Loucy (cell line): ENCODE data around the gene ZNRF3.

Experiments
- H2AFZ ChIP-seq: fragments of 200-600 bp; sonication (generic); 2 replicates; pipeline ENCODE4 v1.6.0; 2016; ENCODE audit warnings: antibody characterized with exemption, mild to moderate bottlenecking, low read length, moderate library complexity
- H3F3A ChIP-seq: fragments of 200-600 bp; 2 replicates; pipeline ENCODE4 v1.6.0; 2016; ENCODE audit warnings: antibody characterized with exemption, low read depth, mild to moderate bottlenecking
- H3K27me3 ChIP-seq: fragments of 200-600 bp; sonication (generic); 2 replicates; pipeline ENCODE4 v1.6.1; 2014; ENCODE audit warnings: low read length, mild to moderate bottlenecking; ENCODE audit not compliant: insufficient read depth, poor library complexity, severe bottlenecking
- H3K36me3 ChIP-seq: fragments of 200-600 bp; sonication (generic); 2 replicates; pipeline ENCODE4 v1.6.1; 2016; ENCODE audit warnings: low read length; ENCODE audit not compliant: insufficient read depth
- H3K4me1 ChIP-seq: fragments of 200-600 bp; sonication (generic); 2 replicates; pipeline ENCODE4 v1.5.1; 2014; ENCODE audit warnings: low read length, mild to moderate bottlenecking; ENCODE audit not compliant: insufficient read depth, poor library complexity, severe bottlenecking
- H3K4me2 ChIP-seq: fragments of 200-600 bp; sonication (generic); 2 replicates; pipeline ENCODE4 v1.6.0; 2014; ENCODE audit warnings: antibody characterized with exemption, low read length, low read depth, mild to moderate bottlenecking; ENCODE audit not compliant: poor library complexity, severe bottlenecking
- H3K4me3 ChIP-seq: fragments of 200-600 bp; sonication (generic); 2 replicates; pipeline ENCODE4 v1.5.1; 2014; ENCODE audit warnings: low read length, mild to moderate bottlenecking, mixed read lengths; ENCODE audit not compliant: poor library complexity, severe bottlenecking
- H3K79me2 ChIP-seq: fragments of 200-600 bp; sonication (generic); 2 replicates; pipeline ENCODE4 v1.6.1; 2014; ENCODE audit warnings: low read length; ENCODE audit not compliant: insufficient read depth
- H3K9ac ChIP-seq: fragments of 200-600 bp; sonication (generic); 2 replicates; pipeline ENCODE4 v1.6.0; 2014; ENCODE audit warnings: mild to moderate bottlenecking, low read depth, low read length, moderate library complexity; ENCODE audit not compliant: poor library complexity, severe bottlenecking
- H3K9me2 ChIP-seq: fragments of 200-600 bp; sonication (generic); replicated peaks from 2 replicates; pipeline ENCODE4 v1.6.1; 2016; ENCODE audit warnings: low read depth, low read length, mixed read lengths
- H3K9me3 ChIP-seq: fragments of 200-600 bp; sonication (generic); 2 replicates; pipeline ENCODE4 v1.6.1; 2014; ENCODE audit warnings: mild to moderate bottlenecking, antibody characterized with exemption, low read length, low read depth; ENCODE audit not compliant: insufficient read depth
- H4K20me1 ChIP-seq: fragments of 200-600 bp; sonication (generic); 2 replicates; pipeline ENCODE4 v1.6.0; 2014; ENCODE audit warnings: antibody characterized with exemption, low read length, mild to moderate bottlenecking; ENCODE audit not compliant: insufficient read depth, poor library complexity, severe bottlenecking
- EZH2phosphoT487 ChIP-seq: fragments of 200-600 bp; IDR thresholded peaks from 2 replicates; pipeline ENCODE4 v1.6.1; 2018; ENCODE audit warnings: antibody characterized with exemption, mild to moderate bottlenecking, moderate library complexity, borderline replicate concordance
- TF ChIP-seq, protein P1 (sequence below): fragments of 200-600 bp; sonication (generic); conservative IDR thresholded peaks from 2 replicates; pipeline ENCODE4 v1.5.1; 2014; ENCODE audit warnings: mild to moderate bottlenecking, antibody characterized with exemption, low read length

The ZNRF3 gene

DNA sequence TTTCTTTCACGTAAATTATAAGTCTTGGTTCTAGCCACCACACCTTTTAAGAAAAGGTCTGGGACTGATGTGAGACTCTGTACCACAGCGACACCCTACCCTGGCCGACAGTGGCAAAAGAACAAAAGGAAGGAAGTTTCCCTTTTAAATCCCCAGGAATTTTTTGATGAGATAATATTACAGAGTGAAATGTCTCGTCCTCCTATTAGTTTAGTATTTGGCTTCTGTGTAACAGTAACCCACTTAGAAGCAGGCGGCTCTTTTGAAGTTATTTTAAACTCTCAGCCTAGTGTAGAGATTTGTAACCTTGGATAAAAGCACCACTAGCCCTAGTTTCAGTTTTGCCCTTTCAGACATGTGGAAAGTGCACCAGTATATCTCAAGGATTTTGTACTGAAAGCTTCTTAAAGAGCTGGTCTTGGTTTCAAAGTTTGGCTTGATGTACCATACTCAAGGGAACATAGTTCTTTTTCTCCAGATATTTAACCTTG is 94.2 kb downstream of the ZNRF3 start:
- no peaks in the 10 kb centered on the region for H4K20me1 ChIP-seq
- H3K4me1 ChIP-seq, result peaks cover 11% of the 10 kb centered on the region
- no peaks in the 10 kb centered on the region for H3K36me3 ChIP-seq
- no peak overlapping the region for H2AFZ ChIP-seq
- no peaks in the 10 kb centered on the region for H3F3A ChIP-seq
- H3K79me2 ChIP-seq, result peaks cover 6% of the 10 kb centered on the region; the same call in 1 of the 2 replicates
- no peak overlapping the region for H3K4me2 ChIP-seq
- no peaks in the 10 kb centered on the region for H3K9me2 ChIP-seq
- H3K27me3 ChIP-seq, result no peaks in the 10 kb centered on the region
- no peak overlapping the region for H3K4me3 ChIP-seq
- H3K9ac ChIP-seq, result no peak overlapping the region
- no peaks in the 10 kb centered on the region for H3K9me3 ChIP-seq
- TF ChIP-seq EZH2phosphoT487, result no peak
- TF ChIP-seq, protein P1, sequence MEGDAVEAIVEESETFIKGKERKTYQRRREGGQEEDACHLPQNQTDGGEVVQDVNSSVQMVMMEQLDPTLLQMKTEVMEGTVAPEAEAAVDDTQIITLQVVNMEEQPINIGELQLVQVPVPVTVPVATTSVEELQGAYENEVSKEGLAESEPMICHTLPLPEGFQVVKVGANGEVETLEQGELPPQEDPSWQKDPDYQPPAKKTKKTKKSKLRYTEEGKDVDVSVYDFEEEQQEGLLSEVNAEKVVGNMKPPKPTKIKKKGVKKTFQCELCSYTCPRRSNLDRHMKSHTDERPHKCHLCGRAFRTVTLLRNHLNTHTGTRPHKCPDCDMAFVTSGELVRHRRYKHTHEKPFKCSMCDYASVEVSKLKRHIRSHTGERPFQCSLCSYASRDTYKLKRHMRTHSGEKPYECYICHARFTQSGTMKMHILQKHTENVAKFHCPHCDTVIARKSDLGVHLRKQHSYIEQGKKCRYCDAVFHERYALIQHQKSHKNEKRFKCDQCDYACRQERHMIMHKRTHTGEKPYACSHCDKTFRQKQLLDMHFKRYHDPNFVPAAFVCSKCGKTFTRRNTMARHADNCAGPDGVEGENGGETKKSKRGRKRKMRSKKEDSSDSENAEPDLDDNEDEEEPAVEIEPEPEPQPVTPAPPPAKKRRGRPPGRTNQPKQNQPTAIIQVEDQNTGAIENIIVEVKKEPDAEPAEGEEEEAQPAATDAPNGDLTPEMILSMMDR, result no peak

DNA sequence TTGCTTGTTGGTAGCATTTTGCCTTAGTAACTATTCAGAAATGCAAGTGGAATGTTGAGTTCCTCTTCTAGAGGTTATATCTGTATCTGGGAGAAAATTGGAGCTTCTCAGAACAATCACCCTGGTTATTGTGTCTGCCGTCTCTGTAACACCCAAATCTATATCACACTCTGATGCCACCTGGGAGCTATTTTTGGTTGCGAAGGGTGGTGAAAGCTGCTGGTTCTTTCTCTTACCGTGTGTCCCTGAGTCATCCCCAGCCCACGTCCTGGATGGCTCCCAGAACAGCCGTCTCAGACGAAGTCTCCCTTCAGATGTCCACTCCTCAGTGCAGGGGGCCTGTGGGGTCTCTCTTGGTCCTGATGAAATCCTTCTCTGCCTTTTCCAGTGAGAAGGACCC is 94.8 kb downstream of the ZNRF3 start:
- Histone ChIP-seq H3K4me3 (no peak overlapping the region), H3K9me3 (no peaks in the 10 kb centered on the region), H2AFZ (no peak overlapping the region), H3K4me1 (peaks cover 11% of the 10 kb centered on the region), H3K79me2 (peaks cover 6% of the 10 kb centered on the region; the same call in 1 of the 2 replicates), H4K20me1 (no peaks in the 10 kb centered on the region), H3K9ac (no peak overlapping the region), H3K36me3 (no peaks in the 10 kb centered on the region), H3K27me3 (no peaks in the 10 kb centered on the region), H3K4me2 (no peak overlapping the region), H3K9me2 (no peaks in the 10 kb centered on the region), H3F3A (no peaks in the 10 kb centered on the region)
- TF ChIP-seq, protein P1, result no peak
- no peak for TF ChIP-seq EZH2phosphoT487

DNA sequence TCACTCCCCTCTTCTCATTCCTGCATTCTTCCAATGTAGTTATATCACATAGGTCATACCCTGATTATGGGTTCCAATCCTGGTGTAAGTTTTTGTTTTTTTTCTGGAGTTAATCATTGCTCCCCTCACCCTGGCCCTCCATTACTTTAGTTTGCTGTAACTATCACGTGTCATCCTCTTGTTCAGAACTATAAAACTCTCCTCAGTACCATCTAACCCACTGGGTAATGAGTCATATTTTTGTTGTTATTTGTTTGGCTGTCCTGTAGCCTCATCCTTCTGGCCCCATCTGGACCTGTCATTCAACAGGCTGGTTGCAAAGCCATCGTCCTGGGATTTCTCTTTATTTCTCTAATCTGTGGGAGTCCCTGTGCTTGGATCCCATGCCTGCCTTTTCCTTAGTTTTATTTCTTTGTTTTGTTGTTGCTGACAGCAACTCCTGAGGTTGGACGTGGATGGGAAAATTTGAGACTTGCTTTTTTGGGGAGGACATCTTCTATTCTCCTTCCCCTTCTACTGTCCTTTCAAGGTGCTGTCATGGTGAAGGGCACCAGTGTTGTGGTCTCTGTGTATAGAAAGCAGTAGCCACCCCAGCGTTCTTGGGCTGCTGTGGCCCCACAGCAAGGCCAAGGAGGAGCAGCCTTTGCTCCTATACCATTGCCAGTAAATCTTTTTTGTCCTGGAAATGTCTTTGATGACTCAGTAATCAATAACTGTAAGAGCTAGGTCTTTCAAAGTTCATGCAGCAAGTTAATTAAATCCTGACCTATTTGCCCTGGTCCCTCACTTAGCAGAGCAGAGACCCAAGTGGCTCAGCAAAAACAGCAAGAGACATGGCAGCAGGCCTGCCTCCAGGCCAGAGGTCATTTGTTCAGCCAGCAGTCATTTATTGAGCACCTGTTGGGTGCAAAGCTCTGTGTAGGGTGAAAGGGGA is 95.8 kb downstream of the ZNRF3 start:
- H3K9me2 ChIP-seq, result no peaks in the 10 kb centered on the region
- peaks cover 18% of the 10 kb centered on the region for H3K4me1 ChIP-seq
- H4K20me1 ChIP-seq, result no peaks in the 10 kb centered on the region
- H3F3A ChIP-seq, result no peaks in the 10 kb centered on the region
- no peak overlapping the region for H3K9ac ChIP-seq
- H3K4me3 ChIP-seq, result no peak overlapping the region
- no peaks in the 10 kb centered on the region for H3K9me3 ChIP-seq
- H3K36me3 ChIP-seq, result no peaks in the 10 kb centered on the region
- no peak overlapping the region for H2AFZ ChIP-seq
- no peak overlapping the region for H3K4me2 ChIP-seq
- H3K79me2 ChIP-seq, result peaks cover 6% of the 10 kb centered on the region; the same call in 1 of the 2 replicates
- TF ChIP-seq EZH2phosphoT487, result no peak
- TF ChIP-seq, protein P1, result no peak
- no peaks in the 10 kb centered on the region for H3K27me3 ChIP-seq
